Stimulated activated CD8-positive, alpha-beta memory T cell treated with anti-CD3 and anti-CD28 coated beads, Interleukin-12 subunit alpha, Interleukin-12 subunit beta, amount 100 ng/mL, for 24 hours (primary cell): ENCODE measurements around the gene SHISAL2A.

Experiments
- DNase-seq: peaks from one replicate; pipeline ENCODE4 v3.0.0-alpha.2; 2020; ENCODE audit errors: extremely low read depth

SHISAL2A gene

DNA sequence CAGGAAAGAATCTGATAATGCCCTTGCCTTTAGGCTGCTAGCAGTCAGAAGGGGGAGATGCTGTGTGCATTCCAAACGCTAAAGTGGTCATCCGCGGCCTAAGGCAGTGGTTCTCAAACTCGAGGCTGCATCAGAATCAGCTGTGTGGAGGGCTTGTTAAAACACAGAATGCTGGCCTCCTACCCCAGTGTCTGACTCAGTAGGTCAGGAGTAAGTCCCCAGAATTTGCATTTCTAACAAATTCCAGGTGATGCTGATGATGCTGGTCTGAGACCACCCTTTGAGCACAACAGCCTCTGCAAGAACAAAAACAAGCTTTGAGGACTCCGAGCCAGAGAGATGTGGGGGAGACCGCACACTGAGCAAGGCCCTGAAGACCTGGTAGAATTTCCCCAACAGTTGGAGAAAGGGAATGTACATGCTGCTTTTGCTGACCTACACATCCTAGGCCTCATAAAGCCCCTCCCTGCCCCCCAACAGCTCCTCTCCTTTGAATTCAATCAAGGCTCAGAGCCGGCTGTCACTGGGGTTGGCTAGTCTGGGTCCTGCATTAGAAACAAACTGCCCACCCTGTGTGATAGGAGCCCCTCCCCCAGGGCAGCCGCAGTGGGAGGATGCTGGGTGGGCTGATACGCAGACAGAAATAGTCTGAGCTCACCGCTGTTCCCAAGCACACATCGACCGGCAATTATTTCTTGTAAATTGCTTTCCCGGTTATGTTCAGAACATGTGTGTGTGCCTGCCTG lies 27.1 kb downstream of the SHISAL2A start:
- DNase-seq, result no peak

DNA sequence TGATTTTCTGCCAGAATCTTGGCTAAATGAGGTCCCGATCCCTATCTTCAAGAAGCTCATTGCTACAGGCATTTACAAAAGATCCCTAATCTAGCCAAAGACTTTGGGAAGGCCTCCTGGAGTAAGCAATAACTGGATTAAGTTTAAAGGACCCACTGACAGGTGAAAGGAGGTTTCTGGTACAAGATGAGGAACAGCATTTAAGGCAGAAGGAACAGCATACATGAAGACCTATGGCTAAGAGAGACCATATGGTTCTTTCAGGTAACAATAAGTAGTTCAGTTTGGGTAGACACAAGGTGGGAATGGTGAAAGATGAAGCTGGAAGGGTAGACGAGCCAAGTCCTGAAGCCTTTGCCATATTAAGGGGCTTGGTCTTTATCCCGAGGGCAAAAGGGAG lies 27.8 kb downstream of the SHISAL2A start:
- DNase-seq, result no peak

DNA sequence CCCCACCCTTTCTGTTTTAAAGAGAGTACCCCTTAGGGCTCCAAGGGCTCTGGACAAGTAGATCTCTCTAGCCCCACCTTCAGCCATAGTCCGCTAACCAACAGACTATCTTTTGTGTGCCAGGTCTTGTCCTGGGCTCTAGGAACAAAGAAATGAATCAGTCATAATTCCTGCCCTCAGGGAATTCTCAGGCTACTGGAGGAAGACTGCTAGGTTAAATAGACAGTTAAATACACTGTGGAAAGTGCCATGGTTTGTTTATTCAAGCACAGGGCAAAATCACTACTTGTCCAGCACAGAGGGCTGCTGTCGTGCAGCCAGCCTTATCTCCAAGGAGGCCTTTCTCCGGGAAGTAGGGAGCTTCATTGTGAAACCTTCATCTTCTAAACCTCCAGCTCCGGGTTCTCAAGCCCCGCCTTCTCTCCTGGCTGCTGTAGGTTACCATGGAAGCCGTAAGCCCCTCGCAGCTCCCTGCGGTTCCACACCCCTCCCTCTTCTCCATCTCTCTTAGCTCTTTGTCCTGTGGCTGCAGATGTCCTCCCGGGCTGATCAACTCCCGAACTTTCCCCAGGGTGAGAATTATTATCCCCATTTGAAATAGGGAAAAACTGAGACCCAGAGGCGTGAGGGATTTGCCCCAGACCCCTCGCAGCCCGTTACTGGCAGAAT lies 29.8 kb downstream of the SHISAL2A start:
- no peak for DNase-seq

DNA sequence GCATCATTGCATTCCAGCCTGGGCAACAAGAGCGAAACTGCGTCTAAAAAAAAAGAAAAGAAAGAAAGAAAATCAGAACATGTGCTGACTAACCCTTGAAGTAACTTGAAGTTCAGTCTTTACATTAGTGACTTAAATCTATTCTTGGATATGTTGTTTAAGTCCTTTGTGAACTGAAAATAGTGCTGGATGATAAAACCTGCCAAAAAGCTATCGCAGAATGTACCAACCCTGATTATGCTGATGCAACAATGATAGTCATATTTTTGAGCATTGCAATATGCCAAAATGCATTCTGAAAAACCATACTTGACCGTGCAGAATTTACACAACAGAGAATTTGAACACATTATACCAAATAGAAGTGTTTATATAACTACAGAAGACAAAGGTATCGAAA lies 30.7 kb downstream of the SHISAL2A start:
- DNase-seq, result no peak

DNA sequence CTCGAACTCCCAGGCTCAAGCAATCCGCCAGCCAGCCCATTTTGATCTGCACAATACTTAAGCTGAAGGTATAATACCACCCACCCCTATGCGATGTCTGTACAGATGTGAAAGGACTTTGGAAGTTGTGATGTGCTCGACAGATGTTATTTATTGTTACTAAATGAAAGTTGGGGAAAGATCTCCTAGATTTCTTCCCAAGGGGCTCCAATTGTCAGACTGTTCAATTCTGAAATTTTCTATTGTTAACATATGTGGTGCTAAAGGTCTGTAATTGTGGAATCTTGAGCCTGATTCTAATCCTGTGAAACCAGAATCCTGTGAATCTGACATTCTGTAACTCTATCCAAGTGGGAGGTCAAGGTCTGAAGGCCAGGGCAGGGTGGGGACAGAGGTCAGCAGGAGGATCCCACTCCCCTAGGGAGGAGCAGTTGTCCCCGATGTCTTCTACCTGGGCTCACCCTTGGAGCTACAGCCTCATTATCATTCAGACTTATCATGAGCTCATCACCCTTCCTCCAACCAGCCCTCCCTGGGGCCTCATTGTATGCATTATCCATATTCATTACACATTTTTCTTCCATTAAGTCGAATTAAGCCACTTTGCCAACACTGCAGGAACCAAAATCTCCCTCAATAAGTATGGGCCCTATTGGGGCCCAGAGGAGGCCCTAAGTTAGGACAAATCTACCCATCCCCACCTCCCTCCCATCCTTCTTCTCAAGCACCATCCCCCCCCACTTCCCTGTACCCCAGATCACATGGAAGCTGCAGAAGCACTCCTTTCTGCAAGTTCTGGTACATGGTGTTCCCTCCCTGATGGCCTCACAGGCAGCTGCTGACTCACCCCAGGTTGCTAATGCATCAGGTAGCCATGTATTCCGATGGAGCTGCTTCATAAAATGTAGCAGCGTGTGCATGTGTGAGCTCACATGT lies 32.3 kb downstream of the SHISAL2A start:
- no peak for DNase-seq

DNA sequence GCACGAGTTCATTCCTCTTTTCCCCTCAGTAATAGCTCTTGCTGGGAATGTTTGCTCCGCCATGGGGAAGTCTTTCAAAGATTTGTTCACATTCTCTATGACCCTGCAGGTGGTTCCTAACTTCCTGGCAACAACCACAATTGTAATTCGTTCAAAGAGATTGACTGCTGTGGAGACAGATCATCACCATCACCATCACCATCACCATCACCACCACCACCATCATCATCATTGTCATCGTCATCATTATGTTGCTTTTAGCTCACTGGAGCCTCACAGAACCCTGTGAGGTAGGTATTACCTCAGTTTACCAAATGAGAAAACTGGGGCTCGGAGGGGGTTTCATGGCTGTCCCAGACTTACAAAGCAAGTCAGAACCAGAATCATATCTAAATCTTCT lies 34.3 kb downstream of the SHISAL2A start:
- DNase-seq, result no peak

DNA sequence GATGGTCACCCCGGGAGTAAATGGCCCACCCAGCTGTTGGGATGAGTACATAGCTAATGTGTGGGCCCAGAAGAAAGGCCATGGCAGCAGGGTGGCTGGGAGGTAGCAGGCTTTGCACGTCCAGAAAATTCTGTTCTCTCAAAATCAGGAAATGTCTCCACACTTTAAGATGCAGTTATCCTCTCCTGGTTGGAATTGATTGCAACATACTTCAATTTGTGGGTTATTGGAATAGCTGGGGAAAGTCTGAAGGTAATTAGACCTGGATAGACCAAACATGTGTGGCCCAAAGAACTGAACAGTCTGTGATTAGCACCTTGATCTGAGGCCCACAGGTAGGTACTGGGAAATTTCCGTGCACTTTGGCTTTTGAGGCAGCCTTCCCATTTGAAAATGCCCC lies 35.0 kb downstream of the SHISAL2A start:
- DNase-seq, result no peak

DNA sequence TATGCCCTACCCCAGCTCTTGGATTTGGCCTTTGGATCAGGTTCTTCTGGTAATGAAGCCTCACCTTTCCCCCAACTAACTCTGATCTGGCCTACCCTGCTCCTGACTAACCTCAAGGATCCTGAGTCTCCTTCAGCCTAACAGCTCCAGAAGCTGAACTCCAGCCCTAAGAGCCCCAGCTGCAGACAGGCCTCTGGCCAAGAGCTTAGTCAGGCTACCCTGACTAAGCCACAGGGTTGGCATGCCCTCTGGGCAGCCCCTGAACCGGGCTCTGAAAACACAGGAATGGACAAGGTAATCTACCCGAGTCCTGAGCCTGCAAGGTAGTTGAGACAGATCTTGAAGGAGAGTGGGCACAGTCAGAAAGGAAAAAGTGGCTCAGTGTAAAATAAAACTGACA lies 35.7 kb downstream of the SHISAL2A start:
- DNase-seq, result no peak

DNA sequence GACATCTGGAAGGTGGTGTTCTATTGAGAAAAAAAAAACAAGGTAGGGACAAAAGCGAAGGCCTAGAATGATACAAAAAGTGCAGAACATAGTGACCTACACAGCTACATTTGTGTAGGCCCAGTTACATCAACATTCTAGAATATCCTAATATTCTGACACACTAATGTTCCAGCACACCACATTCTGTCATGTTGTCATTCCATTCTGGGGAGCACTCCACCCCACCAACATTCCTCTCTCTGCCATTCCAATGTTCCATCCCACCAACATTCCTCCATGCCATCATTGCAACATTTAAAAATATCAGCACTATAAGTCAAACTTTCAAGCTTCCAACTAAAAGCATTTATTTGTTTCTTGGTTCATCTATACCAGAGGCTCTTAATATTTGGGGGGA lies 36.7 kb downstream of the SHISAL2A start:
- DNase-seq, result no peak

DNA sequence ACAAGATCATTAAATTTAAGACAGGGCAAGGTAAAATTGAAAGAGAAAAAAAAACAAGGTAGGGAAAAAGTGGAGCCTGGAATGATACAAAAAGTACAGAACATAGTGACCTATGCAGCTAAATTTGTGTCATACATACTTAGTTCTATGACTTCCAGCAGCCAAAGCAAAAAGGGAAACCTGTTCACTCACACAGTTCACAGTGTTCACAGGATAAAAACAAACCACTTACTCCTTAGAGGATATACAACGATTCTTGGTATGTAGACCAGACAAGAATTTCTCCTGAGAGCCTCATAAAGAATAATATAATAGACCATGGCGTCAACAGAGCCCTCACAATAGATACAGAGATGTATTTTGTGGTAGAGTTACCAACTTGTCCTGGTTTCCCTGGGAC lies 37.6 kb downstream of the SHISAL2A start:
- DNase-seq, result no peak

DNA sequence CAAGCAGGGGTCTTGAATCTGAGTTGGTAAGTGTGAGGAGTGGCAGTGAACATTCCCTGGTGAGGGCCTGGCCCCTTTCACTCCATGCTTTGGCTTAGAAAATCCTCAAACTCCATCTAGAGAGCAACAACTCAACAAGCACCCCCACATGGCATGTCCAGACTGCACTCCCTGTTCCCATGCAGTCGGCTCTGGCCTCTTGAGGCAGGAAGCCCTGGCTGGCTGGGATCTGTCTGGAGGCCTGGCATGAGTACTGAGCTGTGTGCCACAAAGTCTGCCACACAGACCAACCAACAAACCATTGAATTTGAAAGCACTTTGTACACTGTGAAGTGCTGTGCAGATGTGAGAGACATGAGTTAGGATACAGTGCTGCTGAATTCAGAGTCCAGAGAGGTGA lies 40.0 kb downstream of the SHISAL2A start:
- DNase-seq, result no peak

DNA sequence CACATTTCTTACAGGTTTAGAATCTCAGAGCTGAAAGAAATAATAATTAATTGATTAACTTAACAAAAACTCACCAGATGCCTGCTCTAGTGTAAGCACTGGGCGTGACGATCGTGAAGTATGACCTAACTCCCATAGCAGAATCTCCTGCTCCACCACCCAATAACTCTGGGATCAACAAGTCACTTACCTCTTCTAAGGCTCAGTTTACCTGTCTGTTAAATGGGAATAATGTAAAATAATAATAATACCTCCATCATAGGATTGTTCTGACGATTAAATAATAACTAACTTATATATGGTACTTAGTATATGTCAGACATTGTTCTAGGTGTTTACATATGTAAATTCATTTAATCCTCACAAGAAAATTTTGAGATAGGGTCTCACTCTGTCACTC lies 40.5 kb downstream of the SHISAL2A start:
- DNase-seq, result no peak

DNA sequence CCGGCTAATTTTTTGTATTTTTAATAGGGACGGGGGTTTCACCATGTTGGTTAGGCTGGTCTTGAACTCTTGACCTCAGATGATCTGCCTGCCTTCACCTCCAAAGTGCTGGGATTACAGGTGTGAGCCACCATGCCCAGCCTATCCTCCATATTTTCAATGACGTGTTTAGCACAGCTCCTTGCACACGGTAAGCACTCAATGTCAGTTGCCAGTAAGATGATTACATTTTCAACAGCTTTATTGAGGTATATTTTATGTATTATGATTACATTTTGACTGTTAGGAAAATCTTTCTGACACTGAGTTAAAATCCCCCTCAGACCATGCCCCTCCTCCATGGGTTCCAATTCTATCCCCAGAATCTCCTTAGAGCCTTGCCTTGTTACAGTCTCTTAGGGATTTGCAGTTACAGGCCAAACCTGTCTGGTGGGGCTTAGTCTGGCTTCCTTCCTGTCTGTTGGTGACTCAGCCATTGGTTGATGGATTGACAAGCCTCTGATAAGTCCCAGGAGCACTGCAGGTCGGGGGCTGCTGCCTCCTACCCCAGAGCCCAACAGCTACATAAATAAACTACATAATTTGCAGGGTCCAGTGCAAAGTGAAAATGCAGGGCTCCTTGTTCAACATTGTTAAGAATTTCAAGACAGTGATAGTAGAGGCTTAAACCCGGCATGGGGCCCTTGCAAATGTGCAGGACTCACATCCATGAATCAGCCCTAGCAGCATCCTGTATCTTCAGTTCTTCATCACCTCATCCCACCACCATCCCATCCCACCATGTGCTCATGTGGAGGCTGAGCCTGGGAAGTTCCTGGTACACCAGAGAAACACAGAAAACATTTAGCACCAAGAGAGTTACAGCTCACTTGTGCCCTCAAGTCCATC lies 41.8 kb downstream of the SHISAL2A start:
- no peak for DNase-seq

DNA sequence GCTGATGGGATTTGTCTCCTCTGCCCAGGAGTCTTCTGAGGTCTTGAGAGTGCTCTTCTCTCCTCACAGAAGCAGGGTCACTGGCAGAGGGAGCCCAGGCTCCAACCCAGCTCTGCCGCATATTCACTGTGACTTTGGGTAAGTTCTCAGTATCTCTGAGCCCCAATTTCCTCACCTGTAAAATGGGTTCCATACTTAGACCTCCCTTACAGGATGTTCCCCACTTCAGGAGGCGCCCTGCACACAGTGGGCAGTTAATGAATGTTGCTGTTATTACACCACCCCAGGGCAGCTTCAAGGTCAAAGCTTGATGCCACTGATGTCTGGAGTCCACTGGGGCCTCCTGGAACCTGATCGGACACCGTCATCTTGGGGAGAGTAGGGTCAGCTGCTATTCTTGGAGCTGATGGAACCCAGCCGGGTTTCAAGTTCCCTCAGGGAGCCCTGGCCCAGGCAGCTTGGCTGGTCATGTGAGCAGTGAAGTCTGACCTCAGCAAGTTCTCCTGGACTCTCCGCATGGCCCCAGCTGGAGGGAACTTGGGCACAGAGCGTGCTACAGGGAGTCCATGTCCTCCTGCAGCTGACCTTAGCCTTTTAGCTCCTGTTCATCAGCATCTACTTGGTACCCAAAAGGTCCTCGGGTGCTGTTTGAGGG lies 43.4 kb downstream of the SHISAL2A start:
- no peak for DNase-seq

DNA sequence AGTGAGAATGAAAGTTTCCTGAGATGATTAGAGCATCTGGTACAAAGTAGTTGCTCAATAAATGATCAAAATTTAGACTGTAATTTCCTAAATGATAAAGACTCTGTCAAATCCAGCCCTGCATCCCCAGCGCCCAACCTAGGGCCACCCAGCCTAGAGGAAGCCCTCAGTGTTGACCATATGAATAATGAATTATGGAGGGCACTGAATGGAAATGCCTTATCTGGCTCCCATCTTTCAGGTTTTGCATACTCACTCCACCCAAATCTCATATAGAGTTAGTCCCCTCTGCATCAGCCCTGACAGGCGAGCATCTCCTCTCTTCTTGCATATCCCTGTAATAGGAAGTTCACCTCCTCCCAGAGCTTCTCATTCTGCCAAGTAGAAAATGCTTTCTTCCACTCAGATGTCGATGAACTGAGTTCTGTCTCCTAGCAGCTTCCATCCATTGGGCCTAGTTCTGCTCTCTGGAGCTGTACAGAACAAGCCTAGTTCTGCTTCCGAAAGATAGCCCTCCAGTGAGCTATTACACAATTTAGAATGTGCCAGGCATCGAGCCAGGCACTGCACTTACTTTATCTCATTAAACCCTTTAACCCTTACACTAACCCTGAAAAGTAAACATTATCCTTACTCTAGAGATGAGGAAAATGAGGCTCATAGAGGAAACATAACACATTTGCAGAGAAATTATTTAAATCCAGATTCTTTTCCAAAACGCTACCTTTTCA lies 44.3 kb downstream of the SHISAL2A start:
- no peak for DNase-seq

DNA sequence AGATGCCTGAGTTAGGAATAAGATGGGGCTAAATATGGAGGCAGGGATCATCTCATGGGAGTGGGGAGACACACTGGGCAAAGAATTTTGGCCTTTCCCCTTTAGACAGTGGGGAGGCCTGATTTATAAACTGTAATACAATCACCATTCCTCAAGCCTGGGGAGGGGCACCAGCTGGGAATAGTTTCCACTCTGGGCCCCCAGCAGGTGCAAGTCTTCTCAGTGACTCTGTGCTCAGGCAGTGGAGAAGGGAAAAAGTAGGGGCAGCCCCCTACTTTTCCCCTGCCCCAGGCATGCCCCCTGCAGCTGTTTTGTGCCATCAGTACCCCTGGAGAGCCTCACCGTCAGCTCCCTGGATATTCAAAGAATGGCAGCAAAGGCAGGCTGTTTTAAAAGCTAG lies 46.1 kb downstream of the SHISAL2A start:
- DNase-seq, result no peak

DNA sequence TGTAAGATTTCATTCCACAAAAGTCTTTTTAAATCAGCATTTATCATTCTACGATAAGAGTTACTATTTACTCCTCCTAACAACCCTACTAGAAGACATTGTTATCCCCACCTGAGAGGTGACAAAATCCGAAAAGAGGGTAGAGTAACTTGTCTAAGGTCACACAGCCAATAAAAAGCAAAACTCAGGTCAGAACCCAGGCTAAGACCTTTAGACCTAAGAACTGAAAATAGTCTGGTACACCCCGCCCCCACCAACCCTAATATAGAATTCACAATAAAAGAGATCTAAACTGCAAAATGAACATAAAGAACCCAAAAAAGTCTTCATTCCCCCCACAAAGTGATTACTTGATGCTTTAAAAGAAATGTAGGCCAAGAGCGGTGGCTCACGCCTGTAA lies 46.5 kb downstream of the SHISAL2A start:
- DNase-seq, result no peak

DNA sequence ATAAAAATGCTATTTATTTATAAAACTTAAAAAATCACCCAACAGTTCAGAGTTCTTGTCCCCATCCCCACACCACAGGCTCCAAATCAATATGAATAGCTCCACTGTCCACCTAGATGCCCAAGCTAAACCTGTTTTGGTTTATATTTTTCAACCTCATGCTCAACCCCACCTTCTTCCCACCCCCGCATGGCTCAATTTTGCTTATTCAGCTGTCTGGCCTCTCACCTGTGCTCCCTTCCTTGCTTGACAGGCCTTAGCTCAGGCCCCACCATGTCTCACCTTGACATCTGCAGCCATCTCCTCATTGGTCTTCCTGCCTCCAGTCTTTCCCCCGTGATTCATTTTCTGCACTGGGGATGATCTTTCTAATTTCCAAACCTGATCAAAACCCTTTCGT lies 47.4 kb downstream of the SHISAL2A start:
- DNase-seq, result no peak

DNA sequence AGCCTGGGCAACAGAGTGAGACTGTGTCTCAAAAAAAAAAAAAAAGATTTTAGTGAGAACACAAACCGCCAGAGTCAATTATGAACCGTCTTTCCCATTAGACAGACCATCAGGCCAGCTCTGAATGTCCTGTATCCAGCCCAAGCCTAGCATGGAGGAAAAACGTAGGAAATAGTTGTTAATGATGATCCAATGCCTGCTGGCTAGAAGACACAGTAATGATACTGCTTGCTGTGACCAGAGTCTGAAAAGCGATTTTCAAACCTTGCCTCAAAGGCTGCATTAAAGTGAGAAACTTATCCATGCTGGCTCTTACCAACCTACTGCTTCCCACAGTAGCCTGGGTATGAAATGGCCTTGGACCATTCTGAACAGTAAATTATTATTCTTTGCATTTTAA lies 48.2 kb downstream of the SHISAL2A start:
- DNase-seq, result no peak

DNA sequence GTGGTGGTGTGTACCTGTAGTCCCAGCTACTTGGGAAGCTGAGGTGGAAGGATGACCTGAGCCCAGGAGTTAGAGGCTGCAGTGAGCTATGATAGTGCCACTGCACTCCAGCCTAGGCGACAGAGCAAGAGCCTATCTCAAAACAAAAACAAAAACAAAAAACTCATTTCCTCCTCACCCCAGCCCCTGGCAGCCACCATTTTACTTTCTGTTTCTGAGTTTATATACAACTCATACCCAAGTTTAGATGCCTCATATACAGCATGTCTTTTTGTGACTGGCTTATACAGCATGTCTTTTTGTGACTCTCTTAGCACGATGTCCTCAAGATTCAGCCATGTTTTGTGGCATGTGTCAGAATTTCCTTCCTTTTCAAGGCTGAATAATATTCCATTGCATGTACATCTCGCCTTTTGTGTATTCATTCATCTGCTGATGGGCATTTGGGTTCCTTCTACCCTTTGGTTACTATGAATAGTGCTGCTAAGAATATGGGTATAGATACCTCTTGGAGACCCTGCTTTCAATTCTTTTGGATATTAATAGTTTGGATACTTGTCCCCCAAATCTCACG lies 50.5 kb downstream of the SHISAL2A start:
- DNase-seq, result no peak
